NCI-H526 (cell line): ENCODE results near the gene NFATC1.

Experiments
- DNase-seq, 2 experiments: peaks; one replicate each; lab custom pipeline; 2025; lab: John Stamatoyannopoulos, UW

Gene NFATC1

DNA sequence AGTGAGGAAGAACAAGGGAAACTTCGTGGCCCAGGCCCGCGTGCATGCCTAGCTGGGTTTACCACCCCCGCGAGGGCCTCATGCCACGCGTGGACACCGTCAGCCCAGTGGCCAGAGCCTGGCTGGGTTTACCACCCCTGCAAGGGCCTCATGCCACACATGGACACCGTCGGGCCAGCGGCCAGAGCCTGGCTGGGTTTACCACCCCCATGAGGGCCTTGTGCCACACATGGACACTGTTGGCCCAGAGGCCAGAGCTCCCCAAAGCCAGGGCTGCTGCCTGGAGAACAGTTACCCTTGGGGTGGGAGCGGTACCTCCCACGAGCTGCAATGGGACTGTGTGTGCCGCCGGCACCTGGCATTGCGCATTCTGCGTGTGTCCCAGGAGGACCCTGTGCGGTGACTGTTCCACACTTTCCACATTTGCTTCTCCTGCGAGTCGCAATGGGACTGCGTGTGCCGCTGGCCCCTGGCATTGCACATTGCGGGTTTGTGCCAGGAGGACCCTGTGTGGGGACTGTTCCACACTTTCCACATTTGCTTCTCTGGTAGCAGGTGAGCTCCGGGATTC lies 178.3 kb downstream of the NFATC1 start:
- no peak for DNase-seq

GRCh38 chr18:79574938-79575525 lies 179.3 kb downstream of the NFATC1 start:
- no peak for DNase-seq

DNA sequence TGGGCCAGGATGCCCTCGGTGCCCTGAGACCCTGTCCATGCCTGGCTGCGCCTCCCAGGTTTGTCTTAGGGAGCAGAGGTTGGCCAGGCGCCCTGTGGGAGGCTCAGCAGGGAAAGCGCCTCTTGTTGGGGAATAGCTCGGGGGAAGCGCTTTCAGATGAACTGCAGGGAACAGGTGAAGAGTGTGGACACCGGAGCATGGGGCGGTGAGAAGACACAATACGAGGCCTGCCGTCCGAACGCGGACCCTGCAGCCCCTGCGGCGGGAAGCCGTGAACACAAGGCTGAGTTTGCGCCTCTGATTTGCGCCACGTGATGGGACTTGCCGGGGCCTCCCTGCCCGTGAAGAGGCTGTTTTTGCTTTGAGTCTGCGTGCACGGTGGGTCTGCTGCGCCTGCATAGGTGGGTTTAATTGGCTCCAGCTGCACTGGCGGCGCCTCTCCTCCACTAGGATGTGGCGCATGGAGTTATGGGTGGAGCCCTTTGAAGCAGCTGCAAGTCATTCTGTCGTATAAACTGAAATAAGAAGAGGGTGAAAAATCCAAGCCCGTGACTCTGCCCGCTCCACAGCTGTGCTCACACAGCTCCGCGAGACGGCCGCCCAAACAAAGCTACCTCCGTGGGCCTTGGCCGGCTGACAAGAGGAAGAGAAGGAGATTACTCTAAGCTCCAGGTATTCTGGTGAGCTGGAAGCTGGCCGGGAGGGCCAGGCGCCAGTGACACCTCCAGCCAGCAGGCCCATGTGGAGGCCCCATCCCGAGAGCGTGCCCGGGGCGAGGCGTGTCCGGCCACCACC lies 180.4 kb downstream of the NFATC1 start:
- DNase-seq: no peak

GRCh38 chr18:79576686-79577351 lies 181.1 kb downstream of the NFATC1 start:
- DNase-seq: no peak

DNA sequence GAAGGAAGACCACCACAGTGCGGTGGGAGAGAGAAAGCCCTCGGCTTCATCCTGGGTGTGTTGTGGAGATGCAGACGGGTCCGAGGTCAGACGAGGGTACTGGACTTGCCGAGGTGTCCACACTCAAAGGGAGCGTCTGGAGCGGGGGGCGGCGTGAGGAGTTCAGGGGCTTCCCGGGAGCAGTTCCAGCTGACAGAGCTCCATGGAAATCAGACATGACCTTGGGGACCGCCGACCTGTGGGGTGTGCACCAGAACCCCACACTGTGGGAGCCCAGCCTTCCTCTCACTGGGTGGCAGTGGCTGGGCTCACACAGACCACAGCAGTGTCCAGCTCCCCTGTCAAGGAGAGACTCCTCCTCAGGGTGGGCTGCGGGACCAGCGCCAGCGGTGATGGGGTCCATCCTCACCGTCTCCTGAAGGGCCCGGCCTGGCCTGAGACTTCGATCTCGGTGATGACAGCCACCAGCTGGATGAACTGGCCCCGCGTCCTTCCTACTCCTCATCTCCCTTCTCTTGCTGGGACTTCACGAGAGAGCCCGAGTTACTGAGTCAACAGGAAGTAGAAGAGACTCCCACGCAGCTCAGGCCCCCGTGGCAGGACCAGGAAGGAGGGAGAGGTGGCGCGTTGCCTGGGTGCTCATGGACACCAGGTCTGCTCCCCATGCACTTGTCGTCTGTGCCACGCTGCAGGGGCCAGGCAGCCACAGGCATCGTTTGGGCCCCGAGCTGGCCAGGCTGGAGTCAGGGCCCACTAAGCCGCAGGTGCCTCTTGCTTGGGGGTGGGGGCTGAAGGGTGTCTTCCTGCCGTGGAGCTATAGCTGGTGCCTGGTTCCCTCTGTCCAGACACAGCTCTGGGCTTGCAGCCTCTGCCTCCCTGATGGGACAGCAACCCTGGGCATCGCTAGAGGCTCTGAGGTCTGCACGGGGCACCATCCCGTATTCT lies 182.0 kb downstream of the NFATC1 start:
- no peak for DNase-seq

GRCh38 chr18:79578396-79579260 lies 182.9 kb downstream of the NFATC1 start:
- DNase-seq: no peak
